HG03139 (cell line): ENCODE data around the gene CFAP99.

Source experiments
- ATAC-seq: cut with Tn5 transposase; IDR thresholded peaks from one replicate; pipeline ENCODE4 v1.9.1; 2021; ENCODE audit not compliant: unreplicated experiment

Gene CFAP99

GRCh38 chr4:2497931-2498330 is 79.2 kb downstream of the CFAP99 start:
- peak; percentile 90 for ATAC-seq

GRCh38 chr4:2500547-2500946 is 81.8 kb downstream of the CFAP99 start:
- ATAC-seq = no peak

GRCh38 chr4:2501034-2501594 is 82.4 kb downstream of the CFAP99 start:
- ATAC-seq = no peak

GRCh38 chr4:2503809-2504208 is 85.1 kb downstream of the CFAP99 start:
- ATAC-seq = no peak

- no peak for ATAC-seq
Observed at GRCh38 chr4:2507259-2507658, 88.5 kb downstream of the CFAP99 start.

- ATAC-seq = no peak
Observed at GRCh38 chr4:2507855-2508254, 89.1 kb downstream of the CFAP99 start.

GRCh38 chr4:2510351-2511259 is 91.8 kb downstream of the CFAP99 start:
- no peak for ATAC-seq

- no peak for ATAC-seq
Observed at GRCh38 chr4:2511645-2512131, 92.9 kb downstream of the CFAP99 start.
